ENCODE results near the gene IL17RA. TPM values are rescaled to one million over a fixed set of nuclear protein-coding genes. Genes with fewer than 3 reads are reported as not detected.

The IL17RA gene
- total and polyA plus RNA-seq, 2 experiments from 2014 or later = 3.3 to 4.7 TPM

DNA sequence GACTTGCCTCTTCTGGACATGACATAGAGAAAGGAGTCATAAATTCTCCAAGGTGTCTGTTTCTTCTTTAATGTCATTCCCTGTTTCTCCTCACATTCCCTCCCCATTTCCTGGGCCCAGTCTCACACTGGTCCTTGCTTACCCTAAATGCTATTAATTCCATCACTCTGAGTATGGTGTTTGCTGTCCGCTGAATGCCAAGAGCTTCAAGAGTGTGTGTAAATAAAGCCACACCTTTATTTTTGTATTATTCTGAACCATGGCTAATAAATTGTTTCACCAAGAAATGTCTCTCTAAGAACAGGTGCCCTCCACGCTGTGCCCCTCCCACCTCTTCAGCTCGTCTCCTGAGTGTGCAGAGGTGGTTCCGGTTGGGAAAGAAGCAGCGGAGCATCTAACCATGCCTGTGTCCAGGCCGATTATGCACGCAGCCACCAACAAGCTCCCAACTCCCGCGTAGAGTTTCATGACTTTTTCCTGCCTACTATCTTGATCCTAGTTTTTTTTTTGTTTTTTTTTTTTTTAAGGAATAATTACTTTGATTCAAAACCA lies 27.8 kb downstream of the IL17RA start:
- no peak for DNase-seq (ENCODE audit: low read depth in 1 of 2, low spot score in 1 of 2)
- no peak overlapping the region for H3K4me3 ChIP-seq
- no peaks in the 10 kb centered on the region for H3K4me1 ChIP-seq (ENCODE audit: low read depth)
- H3K27ac ChIP-seq = no peak overlapping the region
- H3K36me3 ChIP-seq = no peaks in the 10 kb centered on the region
- TF ChIP-seq, protein P1, sequence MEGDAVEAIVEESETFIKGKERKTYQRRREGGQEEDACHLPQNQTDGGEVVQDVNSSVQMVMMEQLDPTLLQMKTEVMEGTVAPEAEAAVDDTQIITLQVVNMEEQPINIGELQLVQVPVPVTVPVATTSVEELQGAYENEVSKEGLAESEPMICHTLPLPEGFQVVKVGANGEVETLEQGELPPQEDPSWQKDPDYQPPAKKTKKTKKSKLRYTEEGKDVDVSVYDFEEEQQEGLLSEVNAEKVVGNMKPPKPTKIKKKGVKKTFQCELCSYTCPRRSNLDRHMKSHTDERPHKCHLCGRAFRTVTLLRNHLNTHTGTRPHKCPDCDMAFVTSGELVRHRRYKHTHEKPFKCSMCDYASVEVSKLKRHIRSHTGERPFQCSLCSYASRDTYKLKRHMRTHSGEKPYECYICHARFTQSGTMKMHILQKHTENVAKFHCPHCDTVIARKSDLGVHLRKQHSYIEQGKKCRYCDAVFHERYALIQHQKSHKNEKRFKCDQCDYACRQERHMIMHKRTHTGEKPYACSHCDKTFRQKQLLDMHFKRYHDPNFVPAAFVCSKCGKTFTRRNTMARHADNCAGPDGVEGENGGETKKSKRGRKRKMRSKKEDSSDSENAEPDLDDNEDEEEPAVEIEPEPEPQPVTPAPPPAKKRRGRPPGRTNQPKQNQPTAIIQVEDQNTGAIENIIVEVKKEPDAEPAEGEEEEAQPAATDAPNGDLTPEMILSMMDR (IDR thresholded peaks at IDR 0.05; ENCODE audit: low read depth, low read length) = no peak
- no peaks in the 10 kb centered on the region for H3K27me3 ChIP-seq
- no peaks in the 10 kb centered on the region for H3K9me3 ChIP-seq (ENCODE audit: low read depth)

DNA sequence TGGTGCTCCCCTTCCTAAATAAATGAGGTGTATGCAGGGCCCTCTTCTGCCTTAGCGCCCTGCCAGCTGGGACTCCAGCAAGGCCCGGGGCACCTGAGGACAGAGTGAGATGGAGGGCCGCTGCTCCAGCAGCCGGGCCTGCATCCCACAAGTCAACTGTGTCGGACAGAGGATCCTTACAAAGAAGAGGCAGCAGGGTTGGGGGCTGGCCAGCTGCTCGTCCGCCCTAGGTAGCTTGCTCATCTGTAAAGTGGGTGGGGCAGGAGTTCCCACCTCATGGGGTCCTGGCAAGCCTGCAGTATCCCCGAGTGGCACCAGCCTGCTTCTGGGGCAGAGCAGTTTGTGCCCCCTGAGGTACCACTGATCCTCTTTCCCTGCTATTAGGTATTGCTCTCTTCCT lies 28.8 kb downstream of the IL17RA start:
- H3K27me3 ChIP-seq = no peaks in the 10 kb centered on the region

DNA sequence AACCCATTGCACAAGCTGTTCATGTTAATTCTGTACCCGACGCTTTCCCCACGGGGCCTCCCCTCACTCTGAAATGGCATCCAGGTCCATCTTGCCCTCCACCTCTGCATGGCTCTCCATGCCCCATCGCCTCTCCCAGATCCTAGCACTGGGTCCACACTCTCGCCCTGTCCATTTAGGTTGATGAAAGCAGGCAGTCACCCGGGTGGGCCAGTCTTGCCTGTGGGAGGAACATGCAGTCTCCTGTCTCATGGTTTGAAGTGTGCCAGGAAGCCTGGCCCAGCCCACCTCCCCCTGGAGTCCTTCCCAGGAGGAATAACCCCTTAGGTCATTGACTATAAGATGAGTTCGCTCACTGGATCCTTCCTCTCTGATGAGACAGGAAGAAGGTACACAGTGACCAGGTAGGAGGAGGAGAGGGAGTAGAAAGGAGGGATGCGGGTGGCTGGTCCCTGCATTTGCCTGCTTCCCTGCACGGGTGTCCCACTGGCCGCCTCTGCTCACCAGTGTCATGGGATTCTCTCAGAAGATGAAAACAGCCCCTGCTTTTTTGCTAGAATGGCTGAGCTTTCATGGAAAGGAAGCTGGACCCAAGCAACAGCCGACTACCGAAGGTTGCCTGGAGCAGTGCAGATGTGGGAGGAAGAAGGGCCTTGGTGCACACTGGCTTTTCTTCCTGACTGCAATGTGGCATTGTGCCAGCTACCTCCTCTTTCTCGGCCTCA lies 29.5 kb downstream of the IL17RA start:
- TF ChIP-seq, protein P1 (IDR thresholded peaks at IDR 0.05; ENCODE audit: low read depth, low read length) = no peak
- DNase-seq (ENCODE audit: low read depth in 1 of 2, low spot score in 1 of 2) = no peak
- Histone ChIP-seq H3K27ac (no peak overlapping the region), H3K4me1 (ENCODE audit: low read depth) (no peaks in the 10 kb centered on the region), H3K36me3 (no peaks in the 10 kb centered on the region), H3K27me3 (no peaks in the 10 kb centered on the region), H3K9me3 (ENCODE audit: low read depth) (no peaks in the 10 kb centered on the region), H3K4me3 (no peak overlapping the region)

More for the DNA sequence above, 28.8 kb downstream of the IL17RA start:
- H3K27ac ChIP-seq = no peak overlapping the region
- H3K9me3 ChIP-seq (ENCODE audit: low read depth) = no peaks in the 10 kb centered on the region
- no peak overlapping the region for H3K4me3 ChIP-seq
- H3K36me3 ChIP-seq = no peaks in the 10 kb centered on the region
- DNase-seq (ENCODE audit: low read depth in 1 of 2, low spot score in 1 of 2) = no peak
- TF ChIP-seq, protein P1 (IDR thresholded peaks at IDR 0.05; ENCODE audit: low read depth, low read length) = no peak
- H3K4me1 ChIP-seq (ENCODE audit: low read depth) = no peaks in the 10 kb centered on the region

DNA sequence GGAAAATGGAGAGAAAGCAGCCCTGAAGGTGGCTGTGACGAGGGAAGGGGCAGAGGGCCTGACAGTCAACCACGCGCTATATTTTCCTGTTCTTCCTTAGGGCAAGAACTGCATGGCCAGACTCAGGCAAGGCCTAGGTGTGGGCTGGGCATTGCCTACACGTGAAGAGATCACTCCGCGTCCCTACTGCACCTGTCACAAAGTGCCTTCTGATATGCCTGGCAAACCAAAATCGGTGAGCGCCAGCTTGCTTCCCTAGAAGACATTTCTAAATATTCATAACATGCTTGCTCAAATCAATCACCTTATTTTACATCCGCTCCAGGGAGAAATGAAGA lies 30.1 kb downstream of the IL17RA start:
- Histone ChIP-seq H3K27me3 (no peaks in the 10 kb centered on the region), H3K9me3 (ENCODE audit: low read depth) (no peaks in the 10 kb centered on the region), H3K4me1 (ENCODE audit: low read depth) (no peaks in the 10 kb centered on the region), H3K4me3 (no peak overlapping the region), H3K27ac (no peak overlapping the region), H3K36me3 (no peaks in the 10 kb centered on the region)
- TF ChIP-seq, protein P1 (IDR thresholded peaks at IDR 0.05; ENCODE audit: low read depth, low read length) = no peak
- DNase-seq (ENCODE audit: low read depth in 1 of 2, low spot score in 1 of 2) = no peak

DNA sequence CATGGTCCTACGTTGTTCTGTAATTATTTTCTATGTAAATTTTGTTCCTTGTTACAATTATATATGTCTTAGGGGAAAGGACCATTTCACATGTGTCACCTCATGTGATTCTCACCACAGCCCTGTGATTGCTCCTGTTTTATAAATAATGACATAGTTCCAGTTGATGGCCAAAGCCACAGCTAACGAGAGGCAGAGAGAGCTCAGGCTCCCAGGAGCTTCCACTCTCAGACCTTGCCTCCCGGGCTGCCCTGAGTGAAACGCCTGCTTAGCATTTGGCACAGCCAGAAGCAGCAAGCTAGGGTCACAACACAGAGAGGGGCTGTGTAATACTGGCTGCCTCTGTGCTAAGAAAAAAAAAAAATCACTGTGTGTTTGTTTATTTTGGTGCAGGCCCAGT lies 30.4 kb downstream of the IL17RA start:
- Histone ChIP-seq H3K27ac (no peak overlapping the region), H3K36me3 (no peaks in the 10 kb centered on the region), H3K4me1 (ENCODE audit: low read depth) (no peaks in the 10 kb centered on the region), H3K9me3 (ENCODE audit: low read depth) (no peaks in the 10 kb centered on the region), H3K27me3 (no peaks in the 10 kb centered on the region), H3K4me3 (no peak overlapping the region)
- TF ChIP-seq, protein P1 (IDR thresholded peaks at IDR 0.05; ENCODE audit: low read depth, low read length) = no peak
- no peak for DNase-seq (ENCODE audit: low read depth in 1 of 2, low spot score in 1 of 2)
